A549 (cell line): Measurements from ENCODE around the gene JAGN1. TPM values are rescaled to one million over a fixed set of nuclear protein-coding genes. Genes with fewer than 3 reads are reported as not detected.
A peak's percentile ranks its signal among the peaks of the same experiment; 100 is the strongest.

Source experiments
- ATAC-seq, 2 experiments: fragments of 200-7000 bp in 1 of 2; fragments of >200 bp in 1 of 2; cut with Nextera tagmentation in 1 of 2; cut with Tn5 transposase in 1 of 2; 3 replicates each; pipeline versions ENCODE4 v1.8.0 to v1.9.1; 2018 to 2020; ENCODE audit warnings: mild to moderate bottlenecking in 1 of 2, moderate library complexity in 1 of 2
- CTCF ChIA-PET: fragments of 300-600 bp; sonication (Branson Sonifier 250); formaldehyde crosslinking; extraction: SDS; loops from one replicate; lab custom pipeline; 2021; ENCODE audit warnings: antibody characterized with exemption, inconsistent platforms; lab: Yijun Ruan, JAX
- POLR2A ChIA-PET: fragments of 350-600 bp; formaldehyde crosslinking; extraction: SDS; loops from one replicate; lab custom pipeline; 2021; ENCODE audit warnings: antibody characterized with exemption, inconsistent platforms; lab: Yijun Ruan, JAX
- DNase-seq, 2 experiments: peaks; one replicate each; pipeline versions ENCODE4 v3.0.0 to v3.0.0-alpha.2; 2011 to 2016; ENCODE audit warnings: low read depth in 1 of 2, low spot score in 1 of 2
- FAIRE-seq: peaks from 2 replicates; lab custom pipeline; 2011; peaks lifted over from hg19 to GRCh38; lab: Jason Lieb, UNC
- H3K27ac ChIP-seq, 2 experiments: fragments of >200 bp; sonication (Bioruptor Twin); formaldehyde crosslinking; 3 replicates each; pipeline ENCODE4 v1.5.1; 2016 to 2017
- H3K4me1 ChIP-seq: fragments of >200 bp; sonication (Bioruptor Twin); formaldehyde crosslinking; 3 replicates; pipeline ENCODE4 v1.6.1; 2016
- H3K4me2 ChIP-seq: fragments of >200 bp; sonication (Bioruptor Twin); formaldehyde crosslinking; 3 replicates; pipeline ENCODE4 v1.6.1; 2016
- H3K4me3 ChIP-seq: fragments of >200 bp; sonication (Bioruptor Twin); formaldehyde crosslinking; 3 replicates; pipeline ENCODE4 v1.5.1; 2016
- H3K9me3 ChIP-seq: fragments of >200 bp; sonication (Bioruptor Twin); formaldehyde crosslinking; 3 replicates; pipeline ENCODE4 v1.6.1; 2016
- ATOH8 ChIP-seq: fragments of 250-450 bp; sonication (Bioruptor Pico); IDR thresholded peaks from 2 replicates; pipeline ENCODE4 v1.5.0; 2020; ENCODE audit warnings: low read depth, mild to moderate bottlenecking, moderate library complexity
- CHD2 ChIP-seq: fragments of 150-350 bp; IDR thresholded peaks from 2 replicates; pipeline ENCODE4 v1.6.1; 2014; ENCODE audit warnings: low read length; ENCODE audit not compliant: partially characterized antibody
- CTCF ChIP-seq: fragments of >200 bp; sonication (Bioruptor Twin); formaldehyde crosslinking; IDR thresholded peaks from 3 replicates; pipeline ENCODE4 v1.5.1; 2016
- FOSB ChIP-seq: fragments of 250-450 bp; sonication (Bioruptor Pico); IDR thresholded peaks from 2 replicates; pipeline ENCODE4 v1.5.0; 2020; ENCODE audit warnings: mild to moderate bottlenecking, moderate library complexity
- HEYL ChIP-seq: fragments of 250-450 bp; sonication (Bioruptor Pico); IDR thresholded peaks from 2 replicates; pipeline ENCODE4 v1.8.0; 2021; ENCODE audit warnings: mild to moderate bottlenecking, moderate library complexity
- HOXA7 ChIP-seq: fragments of 250-450 bp; sonication (Bioruptor Pico); IDR thresholded peaks from 2 replicates; pipeline ENCODE4 v1.5.0; 2020; ENCODE audit warnings: mild to moderate bottlenecking, moderate library complexity
- KDM1A ChIP-seq: fragments of 200-600 bp; sonication (generic); IDR thresholded peaks from 2 replicates; pipeline ENCODE4 v1.6.1; 2016; ENCODE audit warnings: low read depth, mild to moderate bottlenecking
- MAFK ChIP-seq: fragments of 450-650 bp; IDR thresholded peaks from 2 replicates; pipeline ENCODE4 v1.6.1; 2014; ENCODE audit not compliant: partially characterized antibody
- MAZ ChIP-seq: fragments of 150-350 bp; IDR thresholded peaks from 2 replicates; pipeline ENCODE4 v1.6.1; 2014; ENCODE audit warnings: antibody characterized with exemption, low read depth, low read length, borderline replicate concordance
- NFE2L2 ChIP-seq: fragments of 150-350 bp; conservative IDR thresholded peaks from 2 replicates; pipeline ENCODE4 v1.6.1; 2014; ENCODE audit warnings: low read length
- PBX3 ChIP-seq: IDR thresholded peaks from 2 replicates; pipeline ENCODE4 v1.6.1; 2012
- POLR2A ChIP-seq: IDR thresholded peaks from 2 replicates; pipeline ENCODE4 v1.6.1; 2012; ENCODE audit warnings: mild to moderate bottlenecking, low read length
- POLR2AphosphoS2 ChIP-seq: conservative IDR thresholded peaks from 2 replicates; pipeline ENCODE4 v1.6.1; 2012; ENCODE audit warnings: low read length, improper control_type of control experiment, inconsistent platforms
- RAD21 ChIP-seq, 2 experiments: fragments of >200 bp in 1 of 2; sonication (Bioruptor Twin) in 1 of 2; formaldehyde crosslinking in 1 of 2; IDR thresholded peaks in 1 of 2; conservative IDR thresholded peaks in 1 of 2; 2 replicates in 1 of 2; 3 replicates in 1 of 2; pipeline ENCODE4 v1.6.1; 2012 to 2018; ENCODE audit warnings: inconsistent platforms in 1 of 2
- REST ChIP-seq: fragments of 200-600 bp; sonication (generic); IDR thresholded peaks from 2 replicates; pipeline ENCODE4 v1.6.1; 2016; ENCODE audit warnings: antibody characterized with exemption, mild to moderate bottlenecking, moderate library complexity
- SMC3 ChIP-seq: fragments of >200 bp; sonication (Bioruptor Twin); formaldehyde crosslinking; IDR thresholded peaks from 3 replicates; pipeline ENCODE4 v1.6.1; 2018; ENCODE audit warnings: inconsistent platforms
- USF2 ChIP-seq: fragments of 450-650 bp; IDR thresholded peaks from 2 replicates; pipeline ENCODE4 v1.6.1; 2014; ENCODE audit warnings: antibody characterized with exemption
- ZFP36 ChIP-seq: fragments of 450-650 bp; IDR thresholded peaks from 2 replicates; pipeline ENCODE4 v1.6.1; 2014; ENCODE audit warnings: borderline replicate concordance; ENCODE audit not compliant: partially characterized antibody
- ZSCAN20 ChIP-seq: fragments of 250-450 bp; sonication (Bioruptor Pico); IDR thresholded peaks from 2 replicates; pipeline ENCODE4 v1.8.0; 2022; ENCODE audit warnings: mild to moderate bottlenecking, moderate library complexity
- WGBS: methylation state at CpG from one replicate; pipeline ENCODE4 v1.1.6; 2017; ENCODE audit errors: missing lambda C conversion rate; 5-methylcytosine and 5-hydroxymethylcytosine counted together
- polyA plus RNA-seq, 4 experiments: library from polyadenylated mRNA; depleted of rRNA in 3 of 4; stranded (reverse); fragments of >200 nt; fragmentation: RNase III in 1 of 4; extraction: RNeasy Plus Mini Kit Qiagen cat#74134 plus additional on column Dnase treatment in 1 of 4; gene quantifications; 2 replicates in 3 of 4; 3 replicates in 1 of 4; pipeline ENCODE4 v1.2.3, GENCODE V29; 2011 to 2017

JAGN1 gene
- polyA plus RNA-seq, 2 of the 4 experiments (the other 2 are of a cell fraction): 48.6 to 63.2 TPM

- ATAC-seq: peak; percentile 68 to 88
These were observed 27.9 kb upstream of the JAGN1 start for GRCh38 chr3:9862391-9863057.

GRCh38 chr3:9863058-9863772 is 27.2 kb upstream of the JAGN1 start:
- TF ChIP-seq ZFP36: no peak
- no peak for TF ChIP-seq USF2
- no peak for TF ChIP-seq POLR2A
- no peak for TF ChIP-seq MAFK
- no peak for TF ChIP-seq FOSB (CRISPR knock-in tag)
- TF ChIP-seq MAZ: no peak
- TF ChIP-seq REST: no peak
- no peak for TF ChIP-seq ZSCAN20
- TF ChIP-seq NFE2L2: no peak
- no peak for TF ChIP-seq KDM1A
- no peak for TF ChIP-seq ATOH8 (CRISPR knock-in tag)
- ATAC-seq: peak; percentile 18 to 21
- Histone ChIP-seq H3K4me3 (peak overlapping the region; percentile 26; the same call in 1 of the 3 replicates), H3K9me3 (no peaks in the 10 kb centered on the region), H3K27ac (peak overlapping the region; percentile 72 to 85; a peak in 5 of 6 replicates), H3K4me2 (peak overlapping the region; percentile 59), H3K4me1 (peaks cover 26% of the 10 kb centered on the region)
- WGBS: 81% methylated on average over 15 of the region's 22 CpGs
- no peak for DNase-seq
- no peak for FAIRE-seq
- CTCF ChIA-PET: interaction anchor here (1.1 to 3.6 kb wide), 2 partner anchors 71 to 83 kb away, joined by 3 to 18 read pairs; no protein-coding TSS in a partner anchor
- POLR2A ChIA-PET: interaction anchor here (2.3 kb wide), 1 partner anchor 70 kb away, joined by 7 read pairs; the partner anchor contains the start of gene CRELD1

More at GRCh38 chr3:9862391-9863057, 27.9 kb upstream of the JAGN1 start:
- DNase-seq: peak; percentile 36 to 53
- H3K4me2 ChIP-seq: peak overlapping the region; percentile 59
- WGBS: 64% methylated on average over 25 of the region's 45 CpGs
- H3K9me3 ChIP-seq: no peaks in the 10 kb centered on the region
- peaks cover 26% of the 10 kb centered on the region for H3K4me1 ChIP-seq
- TF ChIP-seq HOXA7 (CRISPR knock-in tag): no peak
- peak; percentile 50 for TF ChIP-seq SMC3
- peak; percentile 28; the same call in 2 of the 3 replicates for TF ChIP-seq CTCF
- TF ChIP-seq PBX3: no peak
- no peak for TF ChIP-seq CHD2
- peak; percentile 18 to 31; a peak in 1 of 5 replicates for TF ChIP-seq RAD21 (conservative IDR thresholded peaks at IDR 0.05 in 1 of 2, IDR thresholded peaks at IDR 0.05 in 1 of 2)
- no peak for TF ChIP-seq POLR2AphosphoS2
- no peak for TF ChIP-seq HEYL
- H3K4me3 ChIP-seq: peak overlapping the region; percentile 26; the same call in 1 of the 3 replicates
- no peak for FAIRE-seq
- peak overlapping the region; percentile 72 to 85; a peak in 5 of 6 replicates for H3K27ac ChIP-seq
- ChIA-PET POLR2A (interaction anchor here (2.3 kb wide), 1 partner anchor 70 kb away, joined by 7 read pairs; the partner anchor contains the start of gene CRELD1), CTCF (interaction anchor here (1.1 kb wide), 1 partner anchor 72 kb away, joined by 3 read pairs; no protein-coding TSS in a partner anchor)
